Renal cortical epithelial cell (primary cell): ENCODE measurements around the gene OSBPL6. TPM values are rescaled to one million over a fixed set of nuclear protein-coding genes. Genes with fewer than 3 reads are reported as not detected.

Experiments
- DNase-seq: peaks from one replicate; pipeline ENCODE4 v3.0.0-alpha.2; 2011; ENCODE audit warnings: low read depth
- total RNA-seq: library from RNA; depleted of rRNA; stranded (reverse); fragments of >200 nt; gene quantifications from 2 replicates; pipeline ENCODE4 v1.2.3, GENCODE V29; 2014

OSBPL6 gene
- total RNA-seq, 1 donor from 2014 or later: 2.5 TPM

- DNase-seq: no peak
Observed at GRCh38 chr2:178441426-178441825, 247.1 kb downstream of the OSBPL6 start.

- no peak for DNase-seq
Observed at GRCh38 chr2:178448968-178449661, 254.8 kb downstream of the OSBPL6 start.

GRCh38 chr2:178449700-178450523 lies 255.6 kb downstream of the OSBPL6 start:
- peak; percentile 19 for DNase-seq

- DNase-seq: no peak
Observed at GRCh38 chr2:178450524-178450773, 256.1 kb downstream of the OSBPL6 start.

GRCh38 chr2:178450774-178451525 lies 256.6 kb downstream of the OSBPL6 start, which contains the start of the genes PJVK and PRKRA:
Gene PJVK, plus strand, starts transcription at chr2:178451378. Its CDS starts 2,032 bp downstream, at chr2:178453410.
Gene PRKRA, minus strand, starts transcription at chr2:178451175. Its CDS starts 145 bp downstream, at chr2:178451030.
- peak; percentile 85 for DNase-seq

GRCh38 chr2:178452334-178452733 lies 258.0 kb downstream of the OSBPL6 start:
- DNase-seq: no peak

Other genes starting within 250 kb of the OSBPL6 start
- 3.1 and 5.8 TPM in 2 replicates for gene PDE11A, start 121.7 kb upstream of the OSBPL6 start, total RNA-seq
- gene RBM45, start 82.1 kb upstream of the OSBPL6 start, total RNA-seq: 22.1 and 24.0 TPM in 2 replicates